HL-60 (cell line): ENCODE measurements around the gene MALRD1.

Source experiments
- DNase-seq, 2 experiments: peaks; one replicate each; pipeline ENCODE4 v3.0.0-alpha.2; 2010 to 2020; ENCODE audit warnings: low read depth in 1 of 2, low spot score in 1 of 2
- H3K27ac ChIP-seq: fragments of 250-450 bp; sonication (Bioruptor Pico); replicated peaks from 2 replicates; pipeline ENCODE4 v1.5.1; 2020; ENCODE audit warnings: mild to moderate bottlenecking, moderate library complexity
- H3K27me3 ChIP-seq: fragments of 250-450 bp; sonication (Bioruptor Pico); 2 replicates; pipeline ENCODE4 v1.5.1; 2021; ENCODE audit warnings: mild to moderate bottlenecking, moderate library complexity; ENCODE audit not compliant: insufficient read depth, poor library complexity, severe bottlenecking
- H3K4me3 ChIP-seq: replicated peaks from 2 replicates; pipeline ENCODE4 v1.5.1; 2011; ENCODE audit warnings: mild to moderate bottlenecking, control low read depth, low read length; ENCODE audit not compliant: insufficient read depth
- GABPA ChIP-seq: IDR thresholded peaks from 2 replicates; pipeline ENCODE4 v1.6.1; 2012; ENCODE audit warnings: low read depth
- POLR2AphosphoS5 ChIP-seq: IDR thresholded peaks from 2 replicates; pipeline ENCODE4 v1.6.1; 2012; ENCODE audit warnings: low read depth
- SPI1 ChIP-seq: IDR thresholded peaks from 2 replicates; pipeline ENCODE4 v1.6.1; 2012; ENCODE audit warnings: low read depth, mild to moderate bottlenecking, borderline replicate concordance
- TF ChIP-seq, protein P1 (sequence below): IDR thresholded peaks from 2 replicates; pipeline ENCODE4 v1.6.1; 2012; ENCODE audit warnings: low read depth; ENCODE audit not compliant: insufficient replicate concordance
- TF ChIP-seq, protein P2 (sequence below): IDR thresholded peaks from one replicate; pipeline ENCODE4 v1.5.1; 2011; ENCODE audit warnings: low read length, control low read depth, inconsistent platforms; ENCODE audit not compliant: insufficient read depth

MALRD1 gene

DNA sequence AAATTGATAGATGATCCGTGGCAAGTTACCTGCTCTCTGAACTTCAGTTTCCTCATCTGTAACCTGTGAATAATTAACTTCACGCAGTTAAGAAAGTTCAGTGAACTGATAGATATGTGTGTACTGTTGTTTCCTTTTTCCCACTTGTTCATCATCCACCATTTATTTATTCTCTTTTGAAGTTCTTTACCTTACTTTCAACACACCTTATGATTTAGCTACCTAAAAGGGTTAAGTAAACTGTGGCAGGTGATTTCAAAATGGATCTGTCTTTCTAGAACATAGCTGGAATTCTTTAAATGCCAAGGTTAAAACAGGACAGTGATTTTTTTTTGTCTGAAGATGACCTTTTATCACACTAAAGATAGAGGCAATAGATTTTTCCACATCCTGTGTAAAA is 27.4 kb upstream of the MALRD1 start:
- TF ChIP-seq GABPA (no peak), SPI1 (no peak), POLR2AphosphoS5 (no peak)
- no peak overlapping the region for H3K4me3 ChIP-seq
- no peaks in the 10 kb centered on the region for H3K27me3 ChIP-seq
- no peak for DNase-seq
- H3K27ac ChIP-seq = no peak overlapping the region

DNA sequence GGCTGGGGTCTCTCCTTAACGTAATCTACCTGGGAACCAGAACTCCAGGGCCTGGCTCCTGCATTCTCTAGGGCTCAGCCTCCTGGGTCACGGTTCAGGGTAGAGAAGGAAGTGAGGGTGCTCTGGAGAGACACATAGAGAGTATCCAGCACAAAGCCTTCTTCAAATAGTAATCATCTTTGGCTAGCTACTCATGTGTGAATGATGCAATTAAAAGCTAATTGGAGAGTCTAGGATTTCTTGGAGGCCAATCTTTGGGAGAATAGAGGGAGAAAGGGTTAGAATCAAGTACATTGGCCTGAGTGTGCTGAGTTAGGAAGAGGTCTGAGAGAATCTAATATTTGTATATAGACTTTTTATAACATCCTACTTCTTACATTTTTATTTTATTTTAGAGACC is 24.0 kb upstream of the MALRD1 start:
- Histone ChIP-seq H3K4me3 (no peak overlapping the region), H3K27ac (no peak overlapping the region), H3K27me3 (no peaks in the 10 kb centered on the region)
- TF ChIP-seq, protein P1, sequence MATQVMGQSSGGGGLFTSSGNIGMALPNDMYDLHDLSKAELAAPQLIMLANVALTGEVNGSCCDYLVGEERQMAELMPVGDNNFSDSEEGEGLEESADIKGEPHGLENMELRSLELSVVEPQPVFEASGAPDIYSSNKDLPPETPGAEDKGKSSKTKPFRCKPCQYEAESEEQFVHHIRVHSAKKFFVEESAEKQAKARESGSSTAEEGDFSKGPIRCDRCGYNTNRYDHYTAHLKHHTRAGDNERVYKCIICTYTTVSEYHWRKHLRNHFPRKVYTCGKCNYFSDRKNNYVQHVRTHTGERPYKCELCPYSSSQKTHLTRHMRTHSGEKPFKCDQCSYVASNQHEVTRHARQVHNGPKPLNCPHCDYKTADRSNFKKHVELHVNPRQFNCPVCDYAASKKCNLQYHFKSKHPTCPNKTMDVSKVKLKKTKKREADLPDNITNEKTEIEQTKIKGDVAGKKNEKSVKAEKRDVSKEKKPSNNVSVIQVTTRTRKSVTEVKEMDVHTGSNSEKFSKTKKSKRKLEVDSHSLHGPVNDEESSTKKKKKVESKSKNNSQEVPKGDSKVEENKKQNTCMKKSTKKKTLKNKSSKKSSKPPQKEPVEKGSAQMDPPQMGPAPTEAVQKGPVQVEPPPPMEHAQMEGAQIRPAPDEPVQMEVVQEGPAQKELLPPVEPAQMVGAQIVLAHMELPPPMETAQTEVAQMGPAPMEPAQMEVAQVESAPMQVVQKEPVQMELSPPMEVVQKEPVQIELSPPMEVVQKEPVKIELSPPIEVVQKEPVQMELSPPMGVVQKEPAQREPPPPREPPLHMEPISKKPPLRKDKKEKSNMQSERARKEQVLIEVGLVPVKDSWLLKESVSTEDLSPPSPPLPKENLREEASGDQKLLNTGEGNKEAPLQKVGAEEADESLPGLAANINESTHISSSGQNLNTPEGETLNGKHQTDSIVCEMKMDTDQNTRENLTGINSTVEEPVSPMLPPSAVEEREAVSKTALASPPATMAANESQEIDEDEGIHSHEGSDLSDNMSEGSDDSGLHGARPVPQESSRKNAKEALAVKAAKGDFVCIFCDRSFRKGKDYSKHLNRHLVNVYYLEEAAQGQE = no peak
- DNase-seq = no peak

DNA sequence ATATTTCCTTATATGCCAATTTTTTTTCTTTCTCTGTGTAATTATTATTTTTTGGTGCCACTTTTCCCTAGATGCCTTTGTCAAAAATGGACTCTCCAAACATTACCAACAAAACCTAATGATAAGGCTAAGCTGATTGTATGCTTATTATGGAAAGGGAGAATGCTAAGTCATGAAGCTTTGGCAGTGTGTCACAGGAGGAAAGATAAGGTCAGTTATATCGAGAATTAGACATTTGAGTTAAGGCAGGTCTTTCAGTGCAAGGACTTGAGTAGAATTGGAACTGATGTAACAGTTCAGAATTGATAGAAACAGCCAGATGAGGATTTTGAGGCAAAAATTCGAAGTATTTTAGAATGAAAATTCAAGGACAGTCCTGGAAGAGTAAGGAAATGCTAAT is 16.8 kb upstream of the MALRD1 start:
- H3K4me3 ChIP-seq = no peak overlapping the region
- no peak overlapping the region for H3K27ac ChIP-seq
- H3K27me3 ChIP-seq = no peaks in the 10 kb centered on the region
- no peak for DNase-seq
- TF ChIP-seq GABPA = no peak
- TF ChIP-seq POLR2AphosphoS5 = no peak
- TF ChIP-seq, protein P2, sequence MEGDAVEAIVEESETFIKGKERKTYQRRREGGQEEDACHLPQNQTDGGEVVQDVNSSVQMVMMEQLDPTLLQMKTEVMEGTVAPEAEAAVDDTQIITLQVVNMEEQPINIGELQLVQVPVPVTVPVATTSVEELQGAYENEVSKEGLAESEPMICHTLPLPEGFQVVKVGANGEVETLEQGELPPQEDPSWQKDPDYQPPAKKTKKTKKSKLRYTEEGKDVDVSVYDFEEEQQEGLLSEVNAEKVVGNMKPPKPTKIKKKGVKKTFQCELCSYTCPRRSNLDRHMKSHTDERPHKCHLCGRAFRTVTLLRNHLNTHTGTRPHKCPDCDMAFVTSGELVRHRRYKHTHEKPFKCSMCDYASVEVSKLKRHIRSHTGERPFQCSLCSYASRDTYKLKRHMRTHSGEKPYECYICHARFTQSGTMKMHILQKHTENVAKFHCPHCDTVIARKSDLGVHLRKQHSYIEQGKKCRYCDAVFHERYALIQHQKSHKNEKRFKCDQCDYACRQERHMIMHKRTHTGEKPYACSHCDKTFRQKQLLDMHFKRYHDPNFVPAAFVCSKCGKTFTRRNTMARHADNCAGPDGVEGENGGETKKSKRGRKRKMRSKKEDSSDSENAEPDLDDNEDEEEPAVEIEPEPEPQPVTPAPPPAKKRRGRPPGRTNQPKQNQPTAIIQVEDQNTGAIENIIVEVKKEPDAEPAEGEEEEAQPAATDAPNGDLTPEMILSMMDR = no peak
- TF ChIP-seq, protein P1 = no peak
- TF ChIP-seq SPI1 = no peak

DNA sequence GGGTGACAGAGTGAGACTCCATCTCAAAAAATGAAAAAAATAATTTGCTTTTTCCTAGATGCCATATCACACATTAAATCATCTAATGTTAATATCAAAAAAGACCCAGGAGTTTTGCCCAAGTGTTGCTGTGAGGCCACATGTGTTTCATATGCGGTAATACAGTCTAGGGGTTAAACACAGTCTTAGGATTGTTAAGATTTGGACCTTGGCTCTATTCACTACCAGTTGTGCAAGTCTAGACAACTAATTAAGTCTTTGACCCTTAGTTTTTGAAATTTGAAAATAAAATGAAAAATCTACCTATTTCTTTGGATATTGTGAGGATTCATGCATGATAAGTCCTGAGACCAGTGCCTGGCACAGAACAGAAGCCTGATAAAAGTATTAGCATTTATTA is 14.9 kb upstream of the MALRD1 start:
- TF ChIP-seq, protein P1 = no peak
- no peak for TF ChIP-seq SPI1
- no peak for TF ChIP-seq GABPA
- TF ChIP-seq, protein P2 = no peak
- TF ChIP-seq POLR2AphosphoS5 = no peak
- Histone ChIP-seq H3K4me3 (no peak overlapping the region), H3K27ac (no peak overlapping the region), H3K27me3 (no peaks in the 10 kb centered on the region)
- no peak for DNase-seq
